GM12878 (cell line): ENCODE measurements around the gene KRTAP22-1.

ENCODE experiments used
- ATF3 ChIP-seq: IDR thresholded peaks from 2 replicates; pipeline ENCODE4 v1.6.1; 2011; ENCODE audit warnings: low read depth, mild to moderate bottlenecking, low read length, moderate library complexity, borderline replicate concordance; ENCODE audit errors: extremely low read depth
- BCL11A ChIP-seq: IDR thresholded peaks from 2 replicates; pipeline ENCODE4 v1.6.1; 2011; ENCODE audit warnings: low read depth, low read length
- ETV6 ChIP-seq, 2 experiments: fragments of 450-650 bp in 1 of 2; IDR thresholded peaks in 1 of 2; conservative IDR thresholded peaks in 1 of 2; 2 replicates each; pipeline ENCODE4 v1.6.1; 2014; ENCODE audit warnings: antibody characterized with exemption in 1 of 2, borderline replicate concordance in 1 of 2, low read depth in 1 of 2, mild to moderate bottlenecking in 1 of 2, moderate library complexity in 1 of 2
- MXI1 ChIP-seq: fragments of 150-350 bp; IDR thresholded peaks from 2 replicates; pipeline ENCODE4 v1.6.1; 2011; ENCODE audit warnings: low read depth, mild to moderate bottlenecking, inconsistent platforms, low read length, improper control_type of control experiment
- NFYA ChIP-seq: IDR thresholded peaks from 2 replicates; pipeline ENCODE4 v1.6.1; 2011; ENCODE audit warnings: low read depth, mild to moderate bottlenecking, low read length, improper control_type of control experiment, borderline replicate concordance
- NKRF ChIP-seq: fragments of 450-650 bp; conservative IDR thresholded peaks from 2 replicates; pipeline ENCODE4 v1.6.1; 2017; ENCODE audit warnings: mild to moderate bottlenecking, moderate library complexity
- RCOR1 ChIP-seq: conservative IDR thresholded peaks from 2 replicates; pipeline ENCODE4 v1.6.1; 2012; ENCODE audit warnings: low read depth, low read length, improper control_type of control experiment
- SIN3A ChIP-seq: IDR thresholded peaks from 2 replicates; pipeline ENCODE4 v1.6.1; 2012; ENCODE audit warnings: low read depth, low read length, improper control_type of control experiment
- YY1 ChIP-seq: IDR thresholded peaks from 2 replicates; pipeline ENCODE4 v1.6.1; 2011; ENCODE audit warnings: low read depth, mild to moderate bottlenecking, low read length
- TF ChIP-seq, protein P1 (sequence below), 3 experiments: IDR thresholded peaks in 2 of 3; conservative IDR thresholded peaks in 1 of 3; 2 replicates each; pipeline ENCODE4 v1.5.1; 2011; ENCODE audit warnings: low read depth in 3 of 3, low read length in 3 of 3, mild to moderate bottlenecking in 3 of 3, control low read depth in 2 of 3, moderate library complexity in 2 of 3, inconsistent platforms in 1 of 3, mixed read lengths in 1 of 3; ENCODE audit not compliant: control insufficient read depth in 2 of 3, insufficient read depth in 1 of 3; ENCODE audit errors: extremely low read depth in 1 of 3

- no peak for TF ChIP-seq NKRF
- TF ChIP-seq ATF3, result no peak
- no peak for TF ChIP-seq ETV6 (conservative IDR thresholded peaks at IDR 0.05 in 1 of 2, IDR thresholded peaks at IDR 0.05 in 1 of 2; ENCODE audit: borderline replicate concordance in 1 of 2, low read depth in 1 of 2)
- TF ChIP-seq YY1, result no peak
- no peak for TF ChIP-seq SIN3A
- TF ChIP-seq, protein P1, sequence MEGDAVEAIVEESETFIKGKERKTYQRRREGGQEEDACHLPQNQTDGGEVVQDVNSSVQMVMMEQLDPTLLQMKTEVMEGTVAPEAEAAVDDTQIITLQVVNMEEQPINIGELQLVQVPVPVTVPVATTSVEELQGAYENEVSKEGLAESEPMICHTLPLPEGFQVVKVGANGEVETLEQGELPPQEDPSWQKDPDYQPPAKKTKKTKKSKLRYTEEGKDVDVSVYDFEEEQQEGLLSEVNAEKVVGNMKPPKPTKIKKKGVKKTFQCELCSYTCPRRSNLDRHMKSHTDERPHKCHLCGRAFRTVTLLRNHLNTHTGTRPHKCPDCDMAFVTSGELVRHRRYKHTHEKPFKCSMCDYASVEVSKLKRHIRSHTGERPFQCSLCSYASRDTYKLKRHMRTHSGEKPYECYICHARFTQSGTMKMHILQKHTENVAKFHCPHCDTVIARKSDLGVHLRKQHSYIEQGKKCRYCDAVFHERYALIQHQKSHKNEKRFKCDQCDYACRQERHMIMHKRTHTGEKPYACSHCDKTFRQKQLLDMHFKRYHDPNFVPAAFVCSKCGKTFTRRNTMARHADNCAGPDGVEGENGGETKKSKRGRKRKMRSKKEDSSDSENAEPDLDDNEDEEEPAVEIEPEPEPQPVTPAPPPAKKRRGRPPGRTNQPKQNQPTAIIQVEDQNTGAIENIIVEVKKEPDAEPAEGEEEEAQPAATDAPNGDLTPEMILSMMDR (IDR thresholded peaks at IDR 0.05 in 2 of 3, conservative IDR thresholded peaks at IDR 0.05 in 1 of 3; ENCODE audit: control insufficient read depth in 2 of 3, extremely low read depth in 1 of 3, insufficient read depth in 1 of 3, low read depth in 3 of 3, low read length in 3 of 3), result no peak
- no peak for TF ChIP-seq MXI1
- no peak for TF ChIP-seq NFYA
- TF ChIP-seq BCL11A, result no peak
- no peak for TF ChIP-seq RCOR1
Measured at GRCh38 chr21:30552782-30553181, 48.1 kb upstream of the KRTAP22-1 start.
